Testis (tissue), 2 donors: ENCODE data around the gene SNX30.

Experiments
- CTCF ChIP-seq, 3 experiments: fragments of 450-650 bp in 2 of 3; fragments of 200-600 bp in 1 of 3; sonication (generic) in 1 of 3; IDR thresholded peaks; one replicate each; pipeline ENCODE4 v1.5.1; 2016 to 2019; ENCODE audit warnings: antibody characterized with exemption in 3 of 3, mild to moderate bottlenecking in 2 of 3, moderate library complexity in 1 of 3
- POLR2A ChIP-seq: fragments of 450-650 bp; IDR thresholded peaks from one replicate; pipeline ENCODE4 v1.6.1; 2017; ENCODE audit warnings: antibody characterized with exemption, mild to moderate bottlenecking, moderate library complexity

GRCh38 chr9:112854657-112855056 is 104.1 kb downstream of the SNX30 start:
- TF ChIP-seq CTCF (IDR thresholded peaks at IDR 0.05), result no peak
- no peak for TF ChIP-seq POLR2A
